Measurements from ENCODE around the gene DENND2A. TPM values are rescaled to one million over a fixed set of nuclear protein-coding genes. Genes with fewer than 3 reads are reported as not detected.
A peak's percentile ranks its signal among the peaks of the same experiment; 100 is the strongest.

DENND2A gene
- total RNA-seq, 1 experiment from 2014 or later, result not detected

DNA sequence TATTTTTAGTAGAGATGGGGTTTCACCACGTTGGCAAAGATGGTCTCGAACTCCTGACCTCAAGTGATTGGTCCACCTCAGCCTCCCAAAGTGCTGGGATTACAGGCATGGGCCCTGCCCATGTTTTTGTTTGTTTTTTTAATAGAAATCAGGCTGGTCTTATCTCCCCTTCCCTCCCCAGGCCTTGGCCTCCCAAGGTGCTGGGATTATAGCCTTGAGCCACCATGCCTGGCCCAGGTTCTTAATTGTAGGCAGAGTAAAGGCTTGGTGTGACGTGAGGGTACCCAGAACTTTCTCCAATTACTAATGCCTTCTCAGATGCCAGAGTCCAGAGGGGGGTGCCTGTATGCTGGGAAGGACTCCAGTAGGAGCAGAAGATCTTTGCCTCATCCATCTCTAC is 156.1 kb downstream of the DENND2A start:
- Mint-ChIP-seq H3K9me3 (ENCODE audit: low read depth, unreplicated experiment) (no peaks in the 10 kb centered on the region), H3K27ac (ENCODE audit: unreplicated experiment) (no peak overlapping the region), H3K4me1 (ENCODE audit: low read depth, unreplicated experiment) (peaks cover 9% of the 10 kb centered on the region), H3K27me3 (ENCODE audit: unreplicated experiment) (no peaks in the 10 kb centered on the region), H3K36me3 (ENCODE audit: insufficient read depth, unreplicated experiment) (peaks cover under 1% of the 10 kb centered on the region), H3K4me3 (ENCODE audit: low read depth, unreplicated experiment) (no peak overlapping the region)
- intact Hi-C loops (cut with micrococcal nuclease; ENCODE audit: unreplicated experiment), result no loop called here
- BruUV-seq (replicated peaks), result no TSS peak
- CTCF ChIA-PET, result no interaction called here
- TF ChIP-seq, protein P1, sequence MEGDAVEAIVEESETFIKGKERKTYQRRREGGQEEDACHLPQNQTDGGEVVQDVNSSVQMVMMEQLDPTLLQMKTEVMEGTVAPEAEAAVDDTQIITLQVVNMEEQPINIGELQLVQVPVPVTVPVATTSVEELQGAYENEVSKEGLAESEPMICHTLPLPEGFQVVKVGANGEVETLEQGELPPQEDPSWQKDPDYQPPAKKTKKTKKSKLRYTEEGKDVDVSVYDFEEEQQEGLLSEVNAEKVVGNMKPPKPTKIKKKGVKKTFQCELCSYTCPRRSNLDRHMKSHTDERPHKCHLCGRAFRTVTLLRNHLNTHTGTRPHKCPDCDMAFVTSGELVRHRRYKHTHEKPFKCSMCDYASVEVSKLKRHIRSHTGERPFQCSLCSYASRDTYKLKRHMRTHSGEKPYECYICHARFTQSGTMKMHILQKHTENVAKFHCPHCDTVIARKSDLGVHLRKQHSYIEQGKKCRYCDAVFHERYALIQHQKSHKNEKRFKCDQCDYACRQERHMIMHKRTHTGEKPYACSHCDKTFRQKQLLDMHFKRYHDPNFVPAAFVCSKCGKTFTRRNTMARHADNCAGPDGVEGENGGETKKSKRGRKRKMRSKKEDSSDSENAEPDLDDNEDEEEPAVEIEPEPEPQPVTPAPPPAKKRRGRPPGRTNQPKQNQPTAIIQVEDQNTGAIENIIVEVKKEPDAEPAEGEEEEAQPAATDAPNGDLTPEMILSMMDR (IDR thresholded peaks at IDR 0.05; ENCODE audit: unreplicated experiment), result no peak
- DNase-seq, result no peak

DNA sequence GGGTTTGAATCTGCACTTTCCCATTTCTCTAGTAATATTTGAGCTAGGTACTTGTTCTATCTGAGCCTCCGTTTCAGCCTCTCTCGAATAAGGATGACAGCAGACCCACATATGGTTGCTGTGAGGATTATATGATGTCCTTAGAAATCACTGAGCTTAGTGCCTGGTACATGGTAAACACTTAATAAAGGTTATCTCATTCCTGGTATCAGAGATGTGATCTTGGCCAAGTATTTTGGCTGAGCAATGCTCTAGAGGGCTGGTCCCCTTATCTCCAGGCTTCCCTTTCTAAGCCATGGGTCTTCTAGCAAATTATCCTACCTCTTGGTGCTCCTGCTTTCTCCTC is 160.9 kb downstream of the DENND2A start:
- CTCF ChIA-PET, result interaction anchor here (0.5 kb wide), 1 partner anchor 112 kb away, joined by 5 read pairs; no protein-coding TSS in a partner anchor
- intact Hi-C loops (cut with micrococcal nuclease; ENCODE audit: unreplicated experiment), result loop anchor here (5.0 to 10.0 kb wide), 3 partner anchors 33 to 422 kb away; partner anchors contain the start of gene KDM7A
- no peak overlapping the region for H3K27ac Mint-ChIP-seq (ENCODE audit: unreplicated experiment)

DNA sequence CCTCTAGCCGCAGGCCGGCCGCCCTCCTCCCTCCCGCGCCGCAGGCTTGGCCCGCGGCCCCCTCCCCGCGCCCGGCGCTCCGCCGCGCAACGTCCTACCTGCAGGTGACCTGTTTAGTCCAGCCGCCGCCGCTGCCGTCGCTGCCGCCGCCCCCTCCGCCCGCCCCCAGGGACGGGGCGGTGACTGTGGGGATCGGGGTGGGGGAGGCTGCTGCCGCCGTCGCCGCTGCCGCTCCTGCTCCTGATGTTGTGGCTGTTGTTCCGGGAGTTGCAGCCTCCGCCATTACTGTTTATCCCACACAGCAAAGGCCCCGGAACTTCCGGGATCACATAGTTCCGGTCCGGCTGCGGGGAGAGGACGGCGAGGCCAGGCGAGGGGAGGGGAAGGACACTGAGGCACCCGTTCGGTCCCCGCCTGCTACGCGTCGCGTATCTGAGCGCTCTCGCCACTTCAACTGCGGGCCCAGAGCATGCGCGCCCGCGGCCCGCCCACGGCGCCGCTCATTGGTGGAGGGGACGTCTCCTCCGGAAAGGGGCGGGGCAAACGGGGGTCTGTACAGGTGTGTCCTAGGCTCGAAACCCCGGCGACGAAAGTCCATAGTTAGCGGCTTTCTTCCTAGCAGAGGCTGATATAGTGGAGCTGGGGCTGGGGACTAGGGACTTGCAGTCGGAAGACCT is 161.4 kb downstream of the DENND2A start, which contains the start of gene MKRN1:
MKRN1 (minus strand) TSS at position 444 of the 677 bp plus-strand sequence; CDS start at position 283, 161 bp downstream.
- peak within 1 kb of the TSS; percentile 77 for H3K4me3 Mint-ChIP-seq (ENCODE audit: low read depth, unreplicated experiment)
- TF ChIP-seq, protein P1 (IDR thresholded peaks at IDR 0.05; ENCODE audit: unreplicated experiment), result no peak
- H3K4me1 Mint-ChIP-seq (ENCODE audit: low read depth, unreplicated experiment), result no peaks in the 10 kb centered on the region
- intact Hi-C loops (cut with micrococcal nuclease; ENCODE audit: unreplicated experiment), result loop anchor here (5.0 to 10.0 kb wide), 3 partner anchors 33 to 422 kb away; partner anchors contain the start of gene KDM7A
- DNase-seq, result peak; percentile 97
- H3K36me3 Mint-ChIP-seq (ENCODE audit: insufficient read depth, unreplicated experiment), result peaks cover 24% of the 10 kb centered on the region
- H3K27ac Mint-ChIP-seq (ENCODE audit: unreplicated experiment), result peak within 1 kb of the TSS; percentile 84
- CTCF ChIA-PET, result no interaction called here
- BruUV-seq (replicated peaks), result no TSS peak
- no peaks in the 10 kb centered on the region for H3K9me3 Mint-ChIP-seq (ENCODE audit: low read depth, unreplicated experiment)
- no peaks in the 10 kb centered on the region for H3K27me3 Mint-ChIP-seq (ENCODE audit: unreplicated experiment)

More for the DNA sequence above, 160.9 kb downstream of the DENND2A start:
- TF ChIP-seq, protein P1 (IDR thresholded peaks at IDR 0.05; ENCODE audit: unreplicated experiment), result no peak
- Mint-ChIP-seq H3K27me3 (ENCODE audit: unreplicated experiment) (no peaks in the 10 kb centered on the region), H3K36me3 (ENCODE audit: insufficient read depth, unreplicated experiment) (peaks cover 24% of the 10 kb centered on the region), H3K4me1 (ENCODE audit: low read depth, unreplicated experiment) (no peaks in the 10 kb centered on the region), H3K9me3 (ENCODE audit: low read depth, unreplicated experiment) (no peaks in the 10 kb centered on the region), H3K4me3 (ENCODE audit: low read depth, unreplicated experiment) (peak overlapping the region; percentile 77)
- no TSS peak for BruUV-seq (replicated peaks)
- DNase-seq, result no peak

DNA sequence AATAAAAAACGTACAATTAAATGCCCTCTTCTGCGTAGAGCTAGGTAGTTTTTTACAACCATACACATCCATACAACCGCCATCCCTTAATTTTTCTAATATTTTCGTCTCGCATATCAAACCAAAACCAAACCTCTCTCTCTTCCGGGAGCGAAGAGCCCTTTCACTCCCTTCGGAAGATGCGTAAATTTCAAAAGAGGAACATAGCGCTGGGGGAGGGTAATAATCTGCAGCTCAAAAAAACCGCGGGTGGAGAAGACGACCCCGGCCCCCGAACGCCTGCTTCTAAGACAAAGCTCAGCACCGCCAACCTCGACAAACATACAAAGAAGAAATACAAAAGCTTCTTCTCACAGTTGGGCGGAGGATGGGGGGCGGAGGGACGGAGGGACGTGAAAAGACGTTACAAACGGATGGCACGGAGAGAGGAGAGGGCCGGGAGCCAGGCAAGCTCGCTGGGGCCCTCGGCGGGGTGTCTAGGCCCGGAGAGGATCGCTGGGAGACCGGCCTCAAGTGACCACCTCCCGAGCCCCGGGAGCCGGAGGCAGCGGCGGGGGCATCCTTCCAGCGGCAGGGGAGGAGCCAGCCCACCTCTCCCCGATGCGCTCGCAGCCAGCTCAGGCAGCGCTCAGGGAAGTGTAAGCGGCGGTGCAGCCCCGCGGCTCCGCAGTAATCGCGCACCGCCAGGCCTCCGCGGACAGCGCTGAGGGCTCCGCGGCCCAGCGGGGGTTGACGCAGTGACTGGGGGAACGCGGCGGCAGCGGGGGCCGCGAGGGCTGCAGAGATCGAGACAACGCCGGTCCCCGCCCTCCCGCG is 162.2 kb downstream of the DENND2A start:
- intact Hi-C loops (cut with micrococcal nuclease; ENCODE audit: unreplicated experiment), result loop anchor here (5.0 to 10.0 kb wide), 3 partner anchors 34 to 421 kb away; partner anchors contain the start of gene KDM7A
- peak overlapping the region; percentile 77 for H3K4me3 Mint-ChIP-seq (ENCODE audit: low read depth, unreplicated experiment)
- H3K9me3 Mint-ChIP-seq (ENCODE audit: low read depth, unreplicated experiment), result no peaks in the 10 kb centered on the region
- H3K4me1 Mint-ChIP-seq (ENCODE audit: low read depth, unreplicated experiment), result no peaks in the 10 kb centered on the region
- CTCF ChIA-PET, result interaction anchor here (0.6 to 0.9 kb wide), 2 partner anchors 33 to 169 kb away, joined by 3 to 4 read pairs; no protein-coding TSS in a partner anchor
- H3K36me3 Mint-ChIP-seq (ENCODE audit: insufficient read depth, unreplicated experiment), result peaks cover 24% of the 10 kb centered on the region
- TF ChIP-seq, protein P1 (IDR thresholded peaks at IDR 0.05; ENCODE audit: unreplicated experiment), result no peak
- H3K27me3 Mint-ChIP-seq (ENCODE audit: unreplicated experiment), result no peaks in the 10 kb centered on the region
- peak; percentile 39 for DNase-seq
- BruUV-seq (replicated peaks), result TSS peak; percentile 66
- H3K27ac Mint-ChIP-seq (ENCODE audit: unreplicated experiment), result peak overlapping the region; percentile 84
